NCI-H748 (cell line): Measurements from ENCODE around the gene PJA1.

Source experiments
- DNase-seq: peaks from one replicate; lab custom pipeline; 2025; ENCODE audit not compliant: unreplicated experiment; lab: John Stamatoyannopoulos, UW

Gene PJA1

GRCh38 chrX:69170319-69170718 is 5.1 kb upstream of the PJA1 start:
- DNase-seq: no peak

DNA sequence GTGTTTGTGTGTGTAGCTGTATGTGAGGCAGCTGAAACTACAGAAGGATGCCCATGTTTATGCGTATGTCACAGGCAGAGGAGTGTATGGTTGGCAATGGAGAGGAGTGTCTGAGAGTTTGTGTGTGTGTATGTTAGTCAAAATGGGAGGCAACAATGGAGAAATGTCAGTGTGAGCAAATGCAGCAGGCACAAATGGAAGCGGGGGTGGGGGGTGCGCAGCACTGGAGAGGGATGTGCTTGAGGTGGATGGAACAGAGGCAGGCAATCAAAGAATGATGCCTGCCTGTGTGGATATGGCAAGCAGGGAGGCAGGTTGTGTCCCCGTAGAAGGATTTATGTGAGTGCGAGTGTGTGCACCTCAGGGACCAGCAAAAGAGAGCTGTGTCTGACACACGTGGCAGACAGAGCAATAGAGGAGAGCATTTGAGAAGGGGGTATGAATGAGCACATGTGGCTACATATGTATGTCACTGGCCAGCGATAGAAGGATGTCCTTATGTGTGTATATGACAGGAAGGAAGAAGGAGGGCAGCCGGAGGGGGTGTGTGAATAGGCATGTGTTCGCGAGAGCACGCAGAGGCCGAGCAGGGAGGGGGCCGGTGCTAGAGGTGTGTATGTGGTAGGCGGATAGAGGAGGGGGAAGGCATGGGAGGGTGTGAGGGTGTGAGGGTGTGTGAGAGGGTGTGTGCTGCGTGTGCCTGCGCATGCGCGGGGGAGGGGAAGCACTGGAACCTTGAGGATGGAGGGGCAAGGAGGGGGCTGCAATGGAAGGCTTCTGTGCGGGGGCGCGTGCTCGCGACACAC is 1.1 kb downstream of the PJA1 start:
- peak; percentile 67 for DNase-seq

DNA sequence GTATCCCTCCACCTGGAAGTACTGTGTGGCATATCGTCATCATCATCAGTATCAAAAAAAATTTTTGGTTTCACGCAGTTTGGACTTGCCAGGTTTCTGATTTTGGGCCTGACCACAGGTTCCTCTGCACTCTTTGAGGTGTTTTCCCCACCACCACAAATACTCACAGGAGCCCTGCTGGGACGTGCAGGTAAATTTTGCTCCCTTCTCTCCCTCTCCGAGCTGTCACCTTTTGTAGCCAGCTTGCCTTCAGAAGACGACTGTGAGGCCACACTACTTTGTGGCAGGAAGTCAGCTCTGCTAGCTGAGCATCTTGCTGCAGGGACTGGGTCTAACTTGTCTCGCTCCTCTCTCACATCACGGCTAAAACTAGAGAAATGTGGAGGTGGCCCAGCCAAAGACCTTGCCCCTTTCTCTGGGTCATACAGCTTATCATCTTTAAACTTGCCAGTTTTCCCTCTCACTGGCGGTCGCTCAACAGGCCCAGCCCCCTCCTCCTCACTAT is 2.8 kb downstream of the PJA1 start:
- no peak for DNase-seq

- DNase-seq: no peak
These were observed 3.4 kb downstream of the PJA1 start for GRCh38 chrX:69161786-69162349.

DNA sequence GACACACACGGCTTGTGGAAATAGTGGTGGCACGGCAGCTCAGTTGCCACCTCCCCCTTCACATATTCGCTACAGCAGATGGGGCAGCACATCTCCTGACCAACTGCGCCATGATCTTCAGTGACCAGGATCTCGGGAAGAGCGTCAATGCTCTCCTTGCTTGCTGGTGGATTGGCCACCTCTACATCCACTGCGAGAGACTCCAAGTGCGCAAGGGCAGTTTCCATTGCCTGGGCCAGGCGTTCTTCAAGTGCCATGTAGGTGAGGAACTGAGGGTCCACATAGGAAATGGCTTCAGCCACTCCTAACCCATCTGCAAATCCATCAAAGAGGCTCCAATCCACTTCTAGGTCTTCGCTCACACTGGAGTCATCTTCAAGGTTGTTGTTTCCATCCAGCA is 3.9 kb downstream of the PJA1 start:
- DNase-seq: no peak

- DNase-seq: peak; percentile 78
These were observed 6.9 kb downstream of the PJA1 start for GRCh38 chrX:69158166-69158980.

DNA sequence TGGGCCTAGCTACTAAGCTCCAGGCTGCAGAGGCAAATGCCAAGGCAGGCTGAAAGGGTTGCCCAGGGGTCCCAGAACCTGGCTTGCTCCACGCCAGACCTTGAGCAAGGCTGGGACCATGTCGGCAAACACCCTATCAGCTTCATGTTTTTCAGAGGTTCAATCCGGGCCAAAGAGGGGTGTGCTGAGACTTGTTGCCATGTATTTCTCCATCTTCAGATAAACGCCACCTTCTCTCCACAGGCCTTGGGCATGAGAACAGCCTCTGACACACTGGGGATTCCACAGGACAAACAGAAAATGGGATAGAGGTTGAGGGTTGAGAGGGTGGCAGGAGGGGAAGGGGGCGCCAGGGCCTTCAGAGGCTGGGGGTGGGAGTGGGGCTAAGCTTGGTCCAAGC is 8.6 kb downstream of the PJA1 start:
- DNase-seq: no peak

GRCh38 chrX:69155786-69156520 is 9.3 kb downstream of the PJA1 start:
- no peak for DNase-seq

- DNase-seq: no peak
These were observed 11.2 kb downstream of the PJA1 start for GRCh38 chrX:69154051-69154450.

- no peak for DNase-seq
These were observed 12.1 kb downstream of the PJA1 start for GRCh38 chrX:69153060-69153730.

GRCh38 chrX:69152417-69152841 is 12.8 kb downstream of the PJA1 start:
- DNase-seq: peak; percentile 52

GRCh38 chrX:69151866-69152284 is 13.4 kb downstream of the PJA1 start:
- DNase-seq: no peak

DNA sequence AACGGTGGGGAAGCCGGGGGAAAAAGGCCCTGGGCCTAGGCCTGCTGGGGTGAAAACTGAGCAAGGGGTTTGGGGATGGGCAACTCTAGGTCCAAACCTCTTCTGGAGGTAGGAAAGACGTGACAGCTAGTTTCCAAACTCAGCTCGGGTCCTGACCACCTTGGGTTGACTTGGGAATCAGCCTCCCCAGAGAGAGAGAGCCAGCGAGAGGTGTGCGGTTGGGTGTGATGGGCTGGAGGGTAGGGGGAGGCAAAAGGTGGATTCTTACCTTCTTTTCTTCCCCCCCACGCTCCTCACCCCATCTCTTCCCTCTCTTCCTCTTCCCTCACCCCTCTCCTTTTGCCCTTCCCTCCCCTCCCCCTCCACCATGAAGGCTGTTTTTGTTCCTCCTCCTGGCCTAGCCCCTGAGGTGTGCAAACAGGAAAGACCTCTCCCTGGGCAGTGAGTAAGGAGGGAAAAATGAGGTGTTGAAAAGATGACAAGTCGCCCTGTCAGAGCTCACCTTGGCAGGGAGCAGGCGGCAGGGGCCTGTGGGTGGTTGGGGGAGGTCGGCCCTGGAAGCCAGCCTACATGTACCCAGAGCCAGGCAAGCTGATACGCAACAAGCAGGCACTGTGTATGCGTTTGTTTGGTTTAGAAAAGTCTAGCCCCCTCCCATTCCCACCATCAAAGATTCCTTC is 14.8 kb downstream of the PJA1 start:
- DNase-seq: no peak

DNA sequence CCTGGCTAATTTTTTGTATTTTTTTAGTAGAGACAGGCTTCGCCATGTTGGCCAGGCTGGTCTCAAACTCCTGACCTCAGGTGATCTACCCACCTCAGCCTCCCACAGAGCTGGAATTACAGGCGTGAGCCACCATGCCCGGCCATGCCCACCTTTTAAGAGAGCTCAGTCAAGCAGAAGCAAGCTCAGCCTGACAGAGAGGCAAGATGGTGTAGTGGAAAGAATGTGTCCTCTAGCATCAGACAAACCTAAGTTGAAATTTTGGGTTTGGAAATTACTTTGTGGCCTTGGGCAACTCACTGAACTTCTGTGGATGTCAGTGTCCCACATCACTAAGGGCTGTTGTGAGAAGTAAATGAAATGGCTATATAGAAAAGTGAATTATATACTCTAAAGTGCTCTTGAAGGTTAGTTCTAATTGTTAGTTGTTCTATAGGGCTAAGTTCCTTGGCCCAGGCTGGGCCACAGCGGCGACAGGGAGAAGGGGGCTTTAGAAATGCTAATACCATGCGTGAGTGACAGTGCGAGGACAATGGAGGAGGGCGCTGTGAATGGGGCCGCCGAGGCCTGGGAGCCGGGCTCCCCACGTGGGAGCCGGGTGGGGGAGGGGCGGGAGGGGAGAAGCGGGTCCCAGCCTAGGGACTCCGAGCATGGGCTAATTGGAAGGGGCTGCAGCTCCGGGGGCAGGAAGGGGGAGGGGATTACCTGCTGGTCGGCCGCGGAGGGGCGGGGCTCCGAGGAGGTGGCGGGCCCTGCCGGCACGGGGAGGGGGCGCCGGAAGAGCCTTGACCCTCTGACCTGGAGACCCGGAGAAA is 15.6 kb downstream of the PJA1 start:
- DNase-seq: no peak

- DNase-seq: no peak
These were observed 16.3 kb downstream of the PJA1 start for GRCh38 chrX:69148946-69149345.

GRCh38 chrX:69146739-69147138 is 18.5 kb downstream of the PJA1 start:
- DNase-seq: no peak

GRCh38 chrX:69145714-69146113 is 19.5 kb downstream of the PJA1 start:
- no peak for DNase-seq

- DNase-seq: no peak
These were observed 20.2 kb downstream of the PJA1 start for GRCh38 chrX:69144838-69145680.
